NK-92 (cell line): Measurements from ENCODE around the gene MAPKAP1.

Experiments
- DNase-seq: peaks from one replicate; lab custom pipeline; 2025; ENCODE audit not compliant: unreplicated experiment; lab: John Stamatoyannopoulos, UW

Gene MAPKAP1

DNA sequence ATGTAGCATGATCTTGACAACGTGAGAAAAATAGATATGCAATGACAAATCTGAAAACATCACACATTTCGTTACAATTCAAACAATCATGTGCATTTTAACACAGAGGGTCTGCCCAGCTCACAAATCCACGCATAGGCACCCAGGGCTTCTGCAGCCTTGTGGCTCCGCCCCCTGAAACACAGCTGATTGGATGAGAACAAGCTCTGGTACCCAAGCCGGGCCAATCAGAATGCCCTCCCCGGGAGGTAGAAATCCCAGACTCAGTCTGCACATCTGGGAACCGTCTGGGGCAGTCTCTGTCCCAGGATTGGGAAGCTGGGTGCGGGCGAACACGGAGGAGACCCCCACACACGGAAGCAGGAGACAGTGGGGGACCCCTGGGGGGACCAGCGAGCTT is 307.8 kb downstream of the MAPKAP1 start:
- no peak for DNase-seq

DNA sequence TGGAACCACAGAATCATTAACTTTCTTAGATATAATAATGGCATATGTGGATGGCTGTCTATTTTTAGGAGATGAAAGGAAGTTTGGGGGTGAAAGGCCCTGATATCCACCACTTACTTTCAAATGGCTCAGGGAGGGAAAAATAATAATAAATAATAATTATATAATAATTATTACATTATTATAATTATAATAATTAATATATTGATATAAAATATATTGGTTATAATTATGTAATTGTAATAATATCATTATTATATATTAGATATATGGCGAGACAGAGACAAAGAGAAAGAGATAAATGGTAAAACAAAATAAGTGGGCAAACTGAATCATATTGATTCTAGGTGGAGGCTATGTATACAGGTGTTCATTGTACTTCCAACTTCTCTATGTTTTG is 308.8 kb downstream of the MAPKAP1 start:
- DNase-seq, result no peak

DNA sequence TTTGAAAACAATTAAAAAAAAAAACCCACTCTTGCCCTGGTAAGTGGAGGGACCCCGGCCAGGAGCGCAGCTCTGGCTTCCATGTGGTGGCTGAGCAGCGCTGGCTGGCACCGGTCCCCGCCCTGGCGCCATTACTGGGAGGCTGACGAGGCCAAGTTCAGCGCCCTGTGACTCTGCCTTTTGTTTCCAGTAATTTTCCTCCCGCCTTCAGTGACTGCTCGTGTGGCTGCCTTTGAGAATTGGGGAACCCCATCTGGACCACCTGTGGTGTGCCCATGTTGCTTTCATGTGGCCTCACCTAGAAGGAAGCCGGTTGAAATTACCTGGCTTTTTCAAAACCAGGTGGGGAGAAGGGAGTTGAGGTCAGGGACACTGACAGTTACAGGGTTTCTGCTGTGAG is 309.3 kb downstream of the MAPKAP1 start:
- DNase-seq, result no peak

DNA sequence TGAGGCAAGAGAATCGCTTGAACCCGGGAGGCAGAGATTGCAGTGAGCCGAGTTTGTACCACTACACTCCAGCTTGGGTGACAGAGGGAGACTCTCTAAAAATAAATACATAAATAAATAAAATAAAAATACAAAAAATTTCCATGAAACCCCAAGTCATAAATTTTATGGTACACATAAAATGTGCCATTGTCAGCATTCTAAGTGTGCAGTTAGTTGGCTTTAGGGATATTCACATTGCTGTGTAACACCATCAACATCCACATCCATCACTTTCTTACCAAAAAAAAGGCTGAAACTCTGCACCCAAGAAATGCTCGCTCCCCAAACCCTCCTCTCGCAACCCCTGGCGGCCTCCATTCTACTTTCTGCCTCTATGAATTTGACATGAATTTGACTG is 310.2 kb downstream of the MAPKAP1 start:
- no peak for DNase-seq

GRCh38 chr9:125393426-125393825 is 313.6 kb downstream of the MAPKAP1 start:
- no peak for DNase-seq

DNA sequence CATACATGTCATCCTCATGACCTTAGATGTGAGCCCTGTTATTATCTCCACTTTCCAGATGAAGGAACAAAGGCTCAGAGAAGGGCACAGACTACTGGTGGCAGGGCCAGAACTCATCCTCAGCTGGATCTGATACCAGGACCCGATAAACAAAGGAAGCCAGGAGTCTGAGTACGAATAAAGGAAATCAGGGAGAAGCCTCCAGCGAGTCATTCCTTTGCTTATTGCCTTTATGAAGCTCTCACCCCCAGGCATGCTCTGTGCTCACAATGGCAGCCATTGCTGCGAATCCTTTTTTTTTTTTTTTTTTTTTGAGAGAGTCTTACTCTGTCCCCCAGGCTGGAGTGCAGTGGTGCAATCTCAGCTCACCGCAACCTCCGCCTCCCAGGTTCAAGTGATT is 315.3 kb downstream of the MAPKAP1 start:
- DNase-seq, result no peak

DNA sequence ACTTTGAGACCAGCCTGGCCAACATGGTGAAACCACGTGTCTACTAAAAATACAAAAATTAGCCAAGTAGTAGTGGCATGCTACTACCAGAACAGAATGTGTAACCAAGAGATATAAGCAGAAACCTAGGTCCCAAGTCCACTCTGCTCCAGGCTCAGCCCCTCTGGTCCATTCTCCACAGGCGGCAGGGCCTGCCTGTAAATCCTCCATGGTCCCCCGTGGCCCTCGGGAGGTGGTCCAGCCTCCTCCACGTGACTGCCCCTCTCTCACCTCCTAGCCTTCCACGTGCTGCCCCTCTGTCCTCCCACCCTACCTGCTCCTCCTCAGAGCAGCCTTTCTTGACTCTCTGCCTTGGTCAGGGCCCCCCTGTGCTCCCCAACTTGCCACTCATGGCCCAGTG is 318.0 kb downstream of the MAPKAP1 start:
- no peak for DNase-seq

- no peak for DNase-seq
Measured at GRCh38 chr9:125387861-125388524, 319.0 kb downstream of the MAPKAP1 start.
